ELF-1 (cell line): ENCODE results near the gene MEST.
"Not testable (repeated sequence)": the region's sequence is repeated elsewhere in the genome, so short reads cannot be mapped to it uniquely, and the experiment has no call there.

Experiments used
- DNase-seq: peaks from one replicate; pipeline ENCODE4 v3.0.0-alpha.2; 2016; ENCODE audit warnings: low read depth, low spot score

Gene MEST

DNA sequence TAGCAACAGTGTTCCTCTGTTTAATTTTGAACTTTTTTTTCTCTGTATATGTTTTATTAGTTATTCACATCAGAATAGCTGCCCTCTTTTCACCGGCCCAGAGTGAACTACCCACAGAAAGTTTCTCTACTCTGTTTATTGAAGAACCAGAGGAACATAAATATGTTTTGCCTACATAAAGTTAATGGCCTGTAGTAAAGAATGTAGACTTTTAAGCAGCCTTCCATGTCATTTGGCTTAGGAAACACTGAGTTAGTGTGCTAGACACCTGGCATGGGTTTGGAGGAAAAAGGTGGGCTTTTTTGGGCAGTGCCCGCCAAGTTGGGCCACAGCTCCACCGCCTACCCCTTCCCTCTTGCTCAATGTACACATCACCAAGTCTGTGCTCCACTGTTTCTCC lies 8.9 kb upstream of the MEST start:
- no peak for DNase-seq

DNA sequence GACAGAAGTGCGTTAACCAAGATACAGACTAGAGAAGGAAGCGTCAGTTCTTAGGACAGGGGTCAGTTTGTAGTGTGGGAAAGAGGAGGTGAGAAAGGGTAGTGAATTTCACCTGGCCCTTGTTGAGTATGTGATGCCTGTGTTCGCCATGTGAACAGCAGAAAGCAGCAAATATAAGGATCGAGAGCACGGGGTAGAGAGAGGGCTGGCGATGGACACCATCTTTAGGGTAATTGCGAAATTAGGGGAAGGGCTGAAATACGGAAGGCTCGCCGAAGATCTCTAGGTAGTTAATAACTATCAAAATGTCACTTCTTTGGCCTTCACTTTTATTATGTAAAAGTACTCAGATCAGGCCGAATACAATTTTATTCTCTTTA lies 6.2 kb upstream of the MEST start:
- no peak for DNase-seq

DNA sequence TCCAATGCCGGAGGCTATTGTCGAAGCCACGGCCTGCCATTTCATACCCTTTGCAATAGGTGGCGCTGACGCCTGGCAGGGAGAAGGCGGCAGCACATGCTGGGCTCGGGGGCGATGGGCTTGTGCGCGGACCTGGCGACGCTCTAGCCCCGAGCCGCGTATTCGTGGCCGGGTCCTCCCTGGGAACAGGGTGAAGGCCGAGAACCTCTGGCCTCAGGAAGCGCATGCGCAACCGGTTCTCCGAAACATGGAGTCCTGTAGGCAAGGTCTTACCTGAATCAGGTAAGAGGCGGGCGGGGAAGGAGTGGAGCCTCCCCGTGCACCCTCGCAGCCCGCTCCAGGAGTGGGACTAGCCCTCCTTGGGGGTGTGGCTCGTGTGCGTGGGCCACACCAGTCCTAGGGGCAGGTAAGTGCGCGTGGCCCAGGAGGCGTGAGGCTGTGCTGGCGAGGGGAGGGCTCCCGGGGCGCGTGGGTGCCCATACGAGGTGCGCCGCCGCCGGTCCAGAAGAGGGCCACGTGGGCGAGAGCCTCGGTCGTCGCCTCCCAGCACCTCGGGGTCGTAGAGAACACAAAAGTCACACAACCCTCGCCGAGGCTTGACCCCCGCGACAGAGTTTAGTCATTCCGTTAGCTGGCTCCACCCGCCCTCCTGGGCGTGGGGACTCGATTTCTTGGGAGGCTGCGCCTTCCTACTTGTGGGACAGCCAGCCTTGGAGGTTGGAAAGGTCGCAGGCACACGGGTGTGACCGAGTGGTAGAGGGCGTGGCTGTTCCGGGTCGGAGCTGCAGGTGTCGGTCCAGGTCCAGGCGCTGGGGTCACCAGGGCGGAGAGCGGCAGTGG lies 5.6 kb upstream of the MEST start:
- peak; percentile 98 for DNase-seq

DNA sequence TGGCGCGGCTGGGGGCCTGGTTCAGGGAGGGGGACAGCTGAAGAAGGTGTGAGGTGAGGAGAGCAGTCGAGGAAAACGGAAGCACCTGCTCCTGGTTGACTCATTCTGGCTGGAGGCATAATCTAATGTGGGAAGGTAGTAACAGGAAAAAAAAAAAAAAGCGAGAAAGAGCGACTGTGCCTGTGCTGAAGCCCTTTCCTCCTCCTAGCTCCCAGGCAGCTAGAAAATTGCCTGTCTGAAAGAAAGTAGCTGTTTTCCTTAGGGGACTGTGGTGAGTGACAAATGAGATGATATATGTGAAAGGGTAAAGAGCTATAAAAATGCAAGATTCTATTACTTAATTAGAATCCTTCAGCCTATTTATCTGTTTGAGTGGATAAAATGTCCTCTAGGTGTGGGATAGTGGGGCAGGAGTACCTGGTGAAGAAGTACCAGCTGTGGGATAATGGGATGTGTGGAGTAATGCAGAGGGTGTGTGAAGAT lies 4.9 kb upstream of the MEST start:
- no peak for DNase-seq

DNA sequence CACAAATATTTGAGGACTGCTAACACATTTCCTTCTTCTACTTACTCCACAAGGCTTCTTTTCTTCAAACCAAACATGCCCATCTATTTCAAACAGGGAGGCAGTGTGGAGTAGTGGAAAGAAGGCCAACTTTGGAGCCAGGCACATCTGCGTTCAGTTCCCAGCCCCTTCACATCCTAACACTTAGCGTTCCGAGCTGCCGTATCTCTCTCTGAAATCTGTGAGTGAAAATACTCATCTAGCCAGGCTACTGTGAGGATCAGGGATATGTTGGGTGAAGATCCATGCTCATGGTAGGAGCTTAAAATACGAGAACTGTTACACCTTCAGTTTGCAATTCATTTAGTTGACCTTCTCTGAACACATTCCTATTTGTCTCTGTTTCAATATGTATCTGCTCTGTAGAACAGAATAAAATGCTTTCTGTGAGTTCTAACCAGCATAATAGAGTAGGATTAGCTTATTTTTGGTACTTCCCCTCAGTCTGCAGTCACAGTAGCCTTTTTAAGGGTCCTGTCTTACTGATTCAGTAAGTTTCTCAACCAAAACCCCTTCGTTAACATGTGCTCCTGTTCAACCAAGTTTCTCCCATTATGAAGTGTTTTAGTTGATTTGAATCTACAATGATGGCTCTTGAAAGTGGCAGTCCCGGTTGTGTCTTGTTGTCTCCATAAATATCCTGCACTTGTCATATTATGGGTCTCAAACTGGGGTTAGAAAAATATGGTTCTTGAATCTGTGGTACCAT lies 3.3 kb upstream of the MEST start:
- no peak for DNase-seq

DNA sequence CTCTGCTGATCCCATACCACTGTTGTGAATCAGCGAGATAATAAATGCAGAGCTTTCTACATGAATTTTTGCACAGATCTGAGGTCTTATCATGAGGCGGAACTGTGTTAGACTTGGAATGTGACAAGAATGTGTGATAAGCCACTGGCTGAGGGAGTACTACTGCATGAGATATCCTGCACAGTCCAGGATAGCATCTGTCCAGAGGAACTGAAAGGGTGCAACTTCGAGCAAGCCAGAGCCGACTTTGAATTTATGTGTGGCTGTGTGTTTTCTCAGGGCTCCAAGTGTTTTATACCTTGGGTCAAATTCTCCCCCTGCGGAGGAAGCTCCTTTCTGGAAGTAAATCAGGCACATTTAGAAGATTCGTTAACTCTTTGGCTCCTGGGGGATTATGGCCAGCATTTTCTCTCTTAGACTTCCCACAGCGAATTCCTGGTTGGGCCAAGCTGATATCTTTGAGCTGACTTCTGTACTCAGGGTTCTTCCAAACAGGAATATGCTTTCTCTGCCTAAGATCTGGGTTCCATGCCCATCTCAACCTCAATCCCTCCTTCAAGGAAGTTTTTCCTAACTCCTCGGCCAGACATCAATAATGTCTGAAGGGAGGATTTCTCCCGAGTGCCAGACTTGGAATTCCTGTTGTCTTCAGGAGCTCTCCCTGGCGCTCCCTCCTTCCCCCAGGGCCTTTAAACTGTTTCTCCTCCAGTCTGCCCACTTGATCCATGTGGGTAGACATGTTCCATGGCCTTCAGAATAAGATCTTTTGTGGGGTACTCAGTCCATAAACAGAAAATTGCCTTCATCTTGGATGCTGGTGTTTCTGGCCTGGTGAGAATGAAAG lies 2.5 kb upstream of the MEST start:
- peak; percentile 54 for DNase-seq

DNA sequence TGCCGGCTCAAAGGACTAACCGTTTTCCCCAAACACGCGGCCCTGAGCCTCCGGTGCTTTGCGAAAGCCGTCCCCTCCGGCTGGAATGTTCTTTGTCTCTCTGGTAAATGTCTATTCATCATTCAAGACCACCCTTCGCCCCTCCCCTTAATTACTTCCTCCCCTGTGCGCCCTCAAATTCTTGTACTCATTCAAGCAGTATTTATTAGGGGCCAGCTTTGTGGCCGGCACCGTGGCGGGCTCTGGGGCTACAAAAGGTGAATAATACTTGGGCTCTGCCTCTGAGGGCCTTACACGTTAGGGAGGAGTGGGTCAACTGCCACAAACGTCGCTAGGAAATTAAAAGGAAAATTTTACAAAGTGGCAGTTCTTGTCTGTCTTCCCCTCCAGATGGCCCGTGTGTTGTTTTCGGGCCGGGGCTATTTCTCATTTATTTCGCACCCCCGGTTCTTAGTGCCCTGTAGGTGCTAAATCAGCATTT lies 1.5 kb upstream of the MEST start:
- DNase-seq: peak; percentile 81

DNA sequence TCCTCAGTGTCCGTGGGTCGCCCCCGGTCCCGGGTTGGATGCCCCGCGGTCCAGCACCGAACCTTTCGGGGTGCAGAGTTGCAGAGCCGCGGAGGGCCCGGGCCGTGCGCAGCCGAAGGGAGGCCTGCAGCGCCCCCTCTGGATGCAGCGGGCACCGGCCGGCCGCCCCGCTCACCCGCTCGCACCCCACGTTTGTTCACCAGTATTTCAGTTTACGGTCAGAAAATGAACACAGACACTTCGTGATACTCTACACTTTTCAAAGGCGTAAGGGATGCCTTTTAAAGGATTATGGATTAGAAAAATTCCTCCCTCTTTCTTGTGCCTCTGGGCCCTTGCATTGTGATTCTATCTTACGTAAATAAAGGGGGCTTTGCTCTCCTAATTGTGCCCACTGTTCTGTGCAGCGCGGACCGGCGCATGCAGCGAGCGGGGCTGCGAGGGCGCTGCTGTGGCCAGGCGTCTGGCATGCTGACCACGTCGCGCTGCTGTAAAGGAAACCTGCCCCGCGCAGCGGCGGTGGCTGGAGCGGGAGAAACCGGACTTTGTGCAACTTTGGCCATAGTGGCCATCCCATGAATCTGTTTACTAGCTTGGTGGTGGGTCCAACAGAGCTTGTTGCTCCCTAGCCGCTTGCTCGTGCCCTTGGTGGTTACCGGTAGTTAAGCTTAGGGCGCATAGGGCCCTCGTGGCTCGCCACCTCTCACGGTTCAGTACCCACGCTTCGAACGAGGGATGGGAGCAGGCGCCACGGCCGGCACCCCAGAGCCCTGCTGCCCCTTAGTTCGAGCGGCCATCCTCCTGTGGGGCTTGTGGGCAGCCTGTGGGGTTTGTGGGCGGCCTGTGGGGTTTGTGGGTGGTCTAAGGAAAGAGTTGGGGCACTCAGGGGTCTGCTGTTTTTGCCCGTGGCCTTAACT lies 739 bp upstream of the MEST start:
- peak; percentile 75 for DNase-seq

DNA sequence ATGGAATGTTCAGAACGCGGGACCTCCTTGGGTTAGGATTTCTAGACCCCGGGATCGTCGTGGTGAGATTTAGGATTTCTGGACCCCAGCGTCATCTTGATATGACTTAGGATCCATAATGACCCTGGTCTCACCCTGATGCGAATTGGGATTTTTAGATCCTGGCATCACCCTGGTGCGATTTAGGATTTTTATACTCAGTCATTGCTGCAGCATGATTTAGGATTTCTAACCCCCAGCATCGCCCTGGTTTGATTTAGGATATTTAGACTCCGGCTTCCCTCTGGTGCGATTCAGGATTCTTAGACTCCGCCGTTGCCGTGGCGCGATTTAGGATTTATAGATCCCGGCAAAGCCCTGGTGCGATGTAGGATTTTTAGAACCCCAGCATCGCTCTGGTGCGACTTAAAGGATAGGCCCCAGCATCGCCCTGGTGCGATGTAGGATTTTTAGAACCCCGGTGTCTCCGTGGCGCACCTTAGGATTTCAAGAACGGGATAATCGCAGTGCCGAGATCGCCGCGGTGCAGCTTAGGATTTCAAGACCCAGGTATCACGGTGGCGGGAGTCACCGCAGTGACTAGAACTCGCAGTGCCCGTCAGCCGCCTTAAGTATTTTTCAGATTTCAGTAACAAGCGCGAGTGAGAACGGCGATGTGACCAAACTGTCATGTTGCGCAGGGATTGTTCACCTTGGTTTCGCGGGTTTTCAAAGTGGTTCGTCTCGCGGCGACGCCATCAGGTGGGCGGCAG lies 814 bp downstream of the MEST start:
- no peak for DNase-seq

DNA sequence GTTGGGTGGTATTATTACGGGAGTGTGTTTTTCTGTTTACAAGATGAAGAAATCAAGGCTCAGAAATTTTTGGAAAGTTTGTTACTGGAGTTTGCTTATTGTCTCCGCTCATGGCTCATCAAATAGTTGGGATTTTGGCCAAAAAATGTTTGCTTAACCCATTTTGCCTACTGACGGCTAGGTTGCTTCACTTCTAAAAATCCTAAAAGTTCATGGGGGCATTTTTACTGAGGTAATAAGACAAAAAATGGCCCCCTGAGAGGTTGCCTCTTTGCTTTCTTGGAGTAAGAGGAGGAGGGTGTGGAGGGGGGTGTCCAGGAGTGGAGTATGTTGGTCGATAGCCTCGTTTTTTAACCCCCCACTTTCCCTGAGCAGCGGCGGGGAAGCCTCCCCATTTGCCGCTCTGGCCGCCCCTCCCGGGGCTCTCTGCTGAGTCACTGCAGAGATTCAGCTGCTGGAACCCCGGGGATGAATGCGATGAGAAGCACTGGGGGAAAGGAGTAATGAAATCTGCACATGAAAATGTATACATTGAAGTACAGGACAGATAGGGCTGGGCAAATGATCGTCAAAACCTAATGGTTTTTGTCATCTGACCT lies 1.5 kb downstream of the MEST start:
- DNase-seq: no peak

DNA sequence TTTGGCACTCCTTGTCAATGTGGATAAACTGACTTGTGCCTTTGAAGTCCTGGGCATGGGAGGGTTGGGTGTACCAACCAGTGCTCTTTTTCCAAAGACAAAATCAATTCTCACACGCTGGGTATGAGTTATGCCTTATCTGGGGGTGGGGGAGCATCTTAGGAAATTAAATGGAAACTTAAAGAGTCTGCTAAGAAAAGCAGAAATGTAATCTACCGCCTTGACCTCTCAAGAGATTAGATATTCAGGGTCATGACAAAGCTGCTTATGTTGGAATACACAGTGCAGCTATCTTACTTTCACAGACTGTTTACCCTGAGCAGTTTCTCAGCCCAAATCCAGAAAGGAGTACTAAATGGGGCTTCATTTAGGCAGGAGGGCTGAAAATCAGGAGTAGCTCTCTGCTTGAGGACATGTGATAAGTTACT lies 2.6 kb downstream of the MEST start:
- DNase-seq: no peak

DNA sequence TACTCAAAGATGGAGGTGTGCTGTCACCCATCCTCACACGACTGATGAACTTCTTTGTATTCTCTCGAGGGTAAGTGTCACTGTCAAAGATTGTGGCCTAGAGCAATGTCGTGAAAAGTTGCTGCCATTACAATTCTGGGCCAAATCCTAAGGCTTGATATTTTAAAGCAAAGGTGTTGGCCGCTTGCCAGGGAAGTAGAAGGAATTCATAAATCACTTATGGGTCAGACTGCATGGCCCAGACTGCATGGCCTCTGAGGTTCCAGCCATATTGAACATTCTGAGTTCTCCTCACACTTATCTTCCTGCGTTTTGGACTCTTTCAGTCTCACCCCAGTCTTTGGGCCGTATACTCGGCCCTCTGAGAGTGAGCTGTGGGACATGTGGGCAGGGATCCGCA lies 8.6 kb downstream of the MEST start:
- no peak for DNase-seq

DNA sequence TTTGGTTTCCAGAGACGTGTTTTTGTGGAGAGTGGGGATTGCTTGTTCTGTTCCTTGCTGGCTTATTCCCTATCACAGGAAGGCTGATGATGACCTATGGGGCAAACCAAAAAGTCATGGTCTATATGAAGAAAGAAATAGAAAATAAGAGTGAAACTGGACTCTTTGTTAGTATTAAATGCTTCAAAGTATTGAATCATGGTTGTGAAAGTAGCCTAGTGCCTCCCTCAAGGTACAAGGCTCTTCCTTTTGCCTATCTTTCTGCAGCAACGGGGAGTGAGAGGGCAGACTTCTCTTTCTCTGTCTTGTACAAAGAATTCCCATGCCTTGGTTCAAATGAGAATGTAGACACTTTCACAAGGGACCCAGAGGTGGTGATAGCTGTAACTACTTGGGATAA lies 9.0 kb downstream of the MEST start:
- no peak for DNase-seq

DNA sequence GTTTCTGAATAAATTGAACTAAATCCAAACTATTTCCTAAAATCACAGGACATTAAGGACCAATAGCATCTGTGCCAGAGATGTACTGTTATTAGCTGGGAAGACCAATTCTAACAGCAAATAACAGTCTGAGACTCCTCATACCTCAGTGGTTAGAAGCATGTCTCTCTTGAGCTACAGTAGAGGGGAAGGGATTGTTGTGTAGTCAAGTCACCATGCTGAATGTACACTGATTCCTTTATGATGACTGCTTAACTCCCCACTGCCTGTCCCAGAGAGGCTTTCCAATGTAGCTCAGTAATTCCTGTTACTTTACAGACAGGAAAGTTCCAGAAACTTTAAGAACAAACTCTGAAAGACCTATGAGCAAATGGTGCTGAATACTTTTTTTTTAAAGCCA lies 13.9 kb downstream of the MEST start:
- DNase-seq: no peak

DNA sequence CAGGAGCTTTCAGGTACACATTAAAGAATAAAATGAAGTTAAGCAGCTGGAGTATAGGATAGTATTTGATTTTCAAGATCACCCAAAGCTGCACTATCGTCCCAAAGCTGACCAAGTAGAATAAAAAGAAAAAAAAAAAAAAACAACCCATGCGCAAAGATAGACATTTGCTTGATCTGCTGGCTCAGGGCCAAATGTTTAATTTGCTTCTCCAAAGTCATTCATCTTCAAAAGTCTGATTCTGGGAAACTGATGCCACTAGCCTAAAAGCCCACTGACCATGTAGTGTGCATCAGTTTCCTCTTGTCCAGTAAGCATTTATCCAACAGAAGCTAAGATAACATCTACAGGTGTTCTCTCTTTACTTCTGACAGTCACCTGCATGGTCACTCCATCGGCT lies 14.5 kb downstream of the MEST start:
- DNase-seq: no peak

DNA sequence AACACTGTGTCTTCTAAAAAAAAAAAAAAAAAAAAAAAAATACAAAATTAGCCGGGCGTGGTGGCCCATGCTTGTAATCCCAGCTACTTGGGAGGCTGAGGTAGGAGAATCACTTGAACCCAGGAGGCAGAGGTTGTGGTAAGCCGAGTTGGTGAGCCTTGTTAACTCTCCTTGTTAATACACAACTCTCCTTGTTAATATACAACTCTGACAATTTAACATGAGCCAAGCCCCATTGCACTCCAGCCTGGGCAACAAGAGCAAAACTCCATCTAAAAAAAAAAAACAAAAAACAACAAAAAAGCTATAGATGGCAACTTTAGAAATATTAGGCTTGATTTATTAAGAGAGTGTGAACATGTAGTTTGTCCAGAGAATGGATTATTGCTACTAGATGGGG lies 20.2 kb downstream of the MEST start:
- not testable (repeated sequence) for DNase-seq

DNA sequence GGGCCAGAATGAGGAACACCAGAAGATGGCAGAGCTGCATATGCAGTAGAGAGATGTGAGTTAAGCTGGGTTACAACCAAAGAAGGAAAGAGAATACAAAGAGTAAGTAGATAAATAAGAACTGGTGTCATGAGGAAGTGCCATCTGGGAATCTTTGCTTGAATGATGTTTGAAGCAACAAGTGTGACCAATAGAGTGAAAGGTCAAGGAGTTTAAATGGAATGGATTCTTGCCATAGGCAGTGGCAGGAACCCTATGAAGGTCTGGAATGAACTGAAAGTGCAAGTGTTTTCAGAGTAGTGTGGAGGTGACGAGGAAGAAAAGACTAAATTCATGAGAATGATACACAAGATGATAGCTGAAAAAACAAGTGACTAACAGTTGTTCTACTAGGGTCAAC lies 21.6 kb downstream of the MEST start:
- DNase-seq: no peak

DNA sequence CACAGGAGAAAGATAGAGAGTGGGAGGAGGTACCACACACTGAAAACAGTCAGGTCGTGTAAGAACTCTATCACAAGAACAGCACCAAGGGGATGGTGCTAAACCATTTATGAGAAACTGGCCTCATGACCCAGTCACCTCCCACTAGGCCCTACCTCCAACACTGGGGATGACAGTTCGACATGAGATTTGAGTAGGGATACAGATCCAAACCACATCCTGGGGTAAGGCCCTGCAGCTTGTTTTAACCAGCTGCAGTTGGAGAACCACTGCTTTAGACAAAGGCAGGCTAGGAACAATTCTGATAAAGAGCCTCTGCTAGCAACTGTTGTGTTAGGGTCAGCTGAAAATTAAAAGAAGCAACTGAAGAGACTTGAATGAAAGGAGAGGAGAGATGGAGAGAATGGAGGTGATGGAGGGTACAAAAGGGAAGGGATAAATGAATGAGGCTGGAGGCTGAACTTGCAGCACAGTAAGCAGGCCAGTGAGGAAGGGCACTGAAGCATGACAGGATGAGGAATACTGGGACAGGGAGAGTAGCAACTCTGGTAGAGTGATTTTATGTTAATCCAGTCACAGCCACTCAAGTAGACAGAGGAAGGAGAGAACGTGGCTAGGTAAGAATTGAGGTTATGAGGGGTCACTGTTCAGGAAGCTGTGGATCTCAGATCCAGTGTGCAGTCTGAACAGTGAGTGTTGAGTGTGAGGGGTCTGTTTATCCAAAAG lies 23.6 kb downstream of the MEST start:
- DNase-seq: no peak
